Stimulated activated CD4-positive, alpha-beta T cell treated with anti-CD3 and anti-CD28 coated beads, Interleukin-12 subunit alpha, Interleukin-12 subunit beta, amount 100 ng/mL, for 48 hours (primary cell): Measurements from ENCODE around the gene MTFMT.
"Not testable (repeated sequence)": the region's sequence is repeated elsewhere in the genome, so short reads cannot be mapped to it uniquely, and the experiment has no call there.

Experiments used
- DNase-seq, 3 donors: peaks; one replicate each; pipeline ENCODE4 v3.0.0-alpha.2; 2020; ENCODE audit warnings: low read depth in 2 of 3, low spot score in 1 of 3

Gene MTFMT

GRCh38 chr15:65040461-65040860, 11.0 kb upstream of the MTFMT start:
- no peak for DNase-seq

GRCh38 chr15:65038836-65039235, 9.4 kb upstream of the MTFMT start:
- no peak for DNase-seq

GRCh38 chr15:65038428-65038827, 9.0 kb upstream of the MTFMT start:
- no peak for DNase-seq

GRCh38 chr15:65037309-65037708, 7.9 kb upstream of the MTFMT start:
- DNase-seq: no peak

- no peak for DNase-seq
Measured at GRCh38 chr15:65034719-65035118, 5.3 kb upstream of the MTFMT start.

GRCh38 chr15:65033659-65034269, 4.3 kb upstream of the MTFMT start:
- no peak for DNase-seq

GRCh38 chr15:65032801-65033537, 3.5 kb upstream of the MTFMT start:
- peak in 2 of 3 donors; percentile 19 to 26 for DNase-seq

- DNase-seq: no peak
Measured at GRCh38 chr15:65029736-65030208, 333 bp upstream of the MTFMT start.

GRCh38 chr15:65028338-65028737, 1.1 kb downstream of the MTFMT start:
- DNase-seq: no peak

- DNase-seq: no peak
Measured at GRCh38 chr15:65027593-65027992, 1.8 kb downstream of the MTFMT start.

GRCh38 chr15:65026756-65027155, 2.7 kb downstream of the MTFMT start:
- DNase-seq: no peak

GRCh38 chr15:65021488-65021887, 8.0 kb downstream of the MTFMT start:
- DNase-seq: no peak

- no peak for DNase-seq
Measured at GRCh38 chr15:65020419-65020818, 9.0 kb downstream of the MTFMT start.

GRCh38 chr15:65011198-65011597, 18.2 kb downstream of the MTFMT start:
- DNase-seq: not testable (repeated sequence)

- DNase-seq: no peak
Measured at GRCh38 chr15:65008983-65009382, 20.5 kb downstream of the MTFMT start.

GRCh38 chr15:65006876-65007275, 22.6 kb downstream of the MTFMT start:
- no peak for DNase-seq

GRCh38 chr15:65004993-65005392, 24.4 kb downstream of the MTFMT start:
- no peak for DNase-seq

GRCh38 chr15:64997745-64998375, 31.6 kb downstream of the MTFMT start:
- no peak for DNase-seq

- no peak for DNase-seq
Measured at GRCh38 chr15:64997066-64997465, 32.4 kb downstream of the MTFMT start.

- no peak for DNase-seq
Measured at GRCh38 chr15:64993290-64993689, 36.1 kb downstream of the MTFMT start.

- DNase-seq: no peak
Measured at GRCh38 chr15:64991536-64992135, 37.8 kb downstream of the MTFMT start.

- no peak for DNase-seq
Measured at GRCh38 chr15:64990168-64990470, 39.3 kb downstream of the MTFMT start.
